ENCODE results near the gene KCTD17.

The KCTD17 gene

GRCh38 chr22:37051391-37052385 is at the start of gene KCTD17:
KCTD17 (plus strand) TSS chr22:37051742; CDS start chr22:37051761, 19 bp downstream.
- TF ChIP-seq CTCF (IDR thresholded peaks at IDR 0.05) = no peak
- peak within 1 kb of the TSS; percentile 88 for H3K4me3 ChIP-seq
- DNase-seq (ENCODE audit: low spot score) = no peak
- peak within 1 kb of the TSS in 1 of 2 donors; percentile 60 for H3K27ac ChIP-seq

- no peak overlapping the region for H3K4me3 ChIP-seq
These were observed 49.7 kb upstream of the KCTD17 start for GRCh38 chr22:37001826-37002225.

GRCh38 chr22:37002633-37003032 is 48.9 kb upstream of the KCTD17 start:
- Histone ChIP-seq H3K4me3 (no peak overlapping the region), H3K27ac (no peak overlapping the region)
- no peak for DNase-seq (ENCODE audit: low spot score)
- TF ChIP-seq CTCF (IDR thresholded peaks at IDR 0.05) = no peak

More at GRCh38 chr22:37001826-37002225, 49.7 kb upstream of the KCTD17 start:
- no peak overlapping the region for H3K27ac ChIP-seq
- TF ChIP-seq CTCF (IDR thresholded peaks at IDR 0.05) = no peak
- DNase-seq (ENCODE audit: low spot score) = no peak

- Histone ChIP-seq H3K27ac (no peak overlapping the region), H3K4me3 (no peak overlapping the region)
- no peak for DNase-seq (ENCODE audit: low spot score)
- TF ChIP-seq CTCF (IDR thresholded peaks at IDR 0.05) = no peak
These were observed 43.9 kb upstream of the KCTD17 start for GRCh38 chr22:37007651-37008050.

- no peak for TF ChIP-seq CTCF (IDR thresholded peaks at IDR 0.05)
- Histone ChIP-seq H3K27ac (no peak overlapping the region), H3K4me3 (no peak overlapping the region)
- DNase-seq (ENCODE audit: low spot score) = no peak
These were observed 43.2 kb upstream of the KCTD17 start for GRCh38 chr22:37008365-37008764.

- no peak for TF ChIP-seq CTCF (IDR thresholded peaks at IDR 0.05)
- Histone ChIP-seq H3K27ac (no peak overlapping the region), H3K4me3 (no peak overlapping the region)
- DNase-seq (ENCODE audit: low spot score) = no peak
These were observed 42.1 kb upstream of the KCTD17 start for GRCh38 chr22:37009490-37009889.

GRCh38 chr22:37010174-37010573 is 41.4 kb upstream of the KCTD17 start:
- H3K27ac ChIP-seq = no peak overlapping the region
- H3K4me3 ChIP-seq = no peak overlapping the region
- TF ChIP-seq CTCF (IDR thresholded peaks at IDR 0.05) = no peak
- DNase-seq (ENCODE audit: low spot score) = no peak

All from coronary artery (tissue), 2 donors.